Activated T-cell treated with anti-CD3 and anti-CD28 coated beads, Interleukin-2, amount 50 U/mL, for 1 hour (primary cell): Measurements from ENCODE around the gene CTBP2.
A peak's percentile ranks its signal among the peaks of the same experiment; 100 is the strongest.

ENCODE experiments used
- DNase-seq: peaks from one replicate; pipeline ENCODE4 v3.0.0-alpha.2; 2020

The CTBP2 gene

GRCh38 chr10:125003146-125003900 is 157.0 kb downstream of the CTBP2 start:
- DNase-seq, result no peak

DNA sequence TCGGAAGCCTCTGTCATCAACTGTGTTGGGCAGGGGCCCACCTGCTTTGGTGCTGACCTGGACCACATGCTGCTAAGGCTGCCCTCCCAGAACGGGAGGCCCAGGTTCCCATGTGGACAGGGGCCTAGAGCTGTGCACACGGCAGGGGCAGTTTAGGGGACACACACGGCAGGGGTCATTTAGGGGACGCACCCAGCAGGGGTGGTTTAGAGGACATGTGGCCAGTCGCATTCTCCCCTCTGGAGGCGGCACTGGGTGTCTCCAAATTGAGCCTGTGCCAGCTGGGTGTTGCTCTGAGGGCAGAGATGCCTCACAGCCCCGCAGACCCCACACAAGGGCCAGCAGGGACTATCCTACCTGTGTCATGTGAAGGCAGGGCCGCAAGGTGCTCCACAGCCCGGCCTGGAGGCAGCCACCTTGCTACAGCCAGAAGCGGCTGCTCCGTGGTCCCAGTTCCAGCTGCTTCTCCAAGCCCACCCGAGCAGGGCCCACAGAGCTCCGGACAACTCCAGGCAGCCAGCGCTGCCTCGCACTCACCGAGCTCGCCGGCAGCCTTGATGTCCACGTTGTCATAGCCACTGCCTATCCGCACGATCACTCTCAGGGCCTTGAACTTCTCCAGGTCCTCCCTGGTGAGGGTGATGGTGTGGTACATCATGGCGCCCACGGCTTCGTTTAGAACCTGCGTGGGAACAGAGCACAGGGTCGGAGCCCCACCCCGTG is 157.8 kb downstream of the CTBP2 start:
- DNase-seq, result no peak

GRCh38 chr10:125002047-125002422 is 158.3 kb downstream of the CTBP2 start:
- DNase-seq, result no peak

DNA sequence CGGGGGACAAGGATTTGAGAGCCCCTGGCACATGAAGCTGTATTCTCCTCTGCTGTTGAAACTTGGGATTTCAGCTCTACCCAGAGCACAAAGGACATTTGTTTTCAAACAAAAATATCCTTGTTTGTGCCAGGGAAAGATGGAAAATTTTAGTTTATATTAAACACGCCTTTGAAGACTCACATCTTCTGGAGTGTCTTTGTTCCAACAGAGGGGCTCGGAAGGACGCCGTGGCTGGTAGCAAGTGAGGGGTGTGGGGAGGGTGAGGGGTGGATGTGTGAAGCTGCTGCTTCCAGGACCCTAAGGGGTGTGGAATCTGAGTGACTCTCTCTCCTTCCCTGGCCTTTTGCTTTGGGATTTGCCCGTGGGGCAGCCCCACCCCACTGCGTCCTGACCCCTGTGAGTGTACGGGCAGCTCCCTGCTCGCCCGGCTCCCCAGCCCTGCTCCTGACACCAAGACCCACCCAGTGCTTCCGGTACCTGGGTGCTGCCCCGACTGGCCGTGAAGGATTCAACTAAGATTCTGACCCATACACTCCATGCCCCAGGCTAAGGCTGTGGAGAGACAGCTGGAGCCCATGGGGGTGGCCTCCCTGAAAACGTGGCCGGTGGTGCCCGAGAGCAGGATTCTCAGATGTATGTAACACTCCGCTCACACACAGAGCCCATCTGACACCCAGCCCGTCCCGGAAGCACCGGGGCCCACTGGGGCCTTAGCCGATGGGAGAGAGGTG is 158.9 kb downstream of the CTBP2 start:
- DNase-seq, result no peak

GRCh38 chr10:125000366-125001312 is 159.7 kb downstream of the CTBP2 start:
- DNase-seq, result no peak

DNA sequence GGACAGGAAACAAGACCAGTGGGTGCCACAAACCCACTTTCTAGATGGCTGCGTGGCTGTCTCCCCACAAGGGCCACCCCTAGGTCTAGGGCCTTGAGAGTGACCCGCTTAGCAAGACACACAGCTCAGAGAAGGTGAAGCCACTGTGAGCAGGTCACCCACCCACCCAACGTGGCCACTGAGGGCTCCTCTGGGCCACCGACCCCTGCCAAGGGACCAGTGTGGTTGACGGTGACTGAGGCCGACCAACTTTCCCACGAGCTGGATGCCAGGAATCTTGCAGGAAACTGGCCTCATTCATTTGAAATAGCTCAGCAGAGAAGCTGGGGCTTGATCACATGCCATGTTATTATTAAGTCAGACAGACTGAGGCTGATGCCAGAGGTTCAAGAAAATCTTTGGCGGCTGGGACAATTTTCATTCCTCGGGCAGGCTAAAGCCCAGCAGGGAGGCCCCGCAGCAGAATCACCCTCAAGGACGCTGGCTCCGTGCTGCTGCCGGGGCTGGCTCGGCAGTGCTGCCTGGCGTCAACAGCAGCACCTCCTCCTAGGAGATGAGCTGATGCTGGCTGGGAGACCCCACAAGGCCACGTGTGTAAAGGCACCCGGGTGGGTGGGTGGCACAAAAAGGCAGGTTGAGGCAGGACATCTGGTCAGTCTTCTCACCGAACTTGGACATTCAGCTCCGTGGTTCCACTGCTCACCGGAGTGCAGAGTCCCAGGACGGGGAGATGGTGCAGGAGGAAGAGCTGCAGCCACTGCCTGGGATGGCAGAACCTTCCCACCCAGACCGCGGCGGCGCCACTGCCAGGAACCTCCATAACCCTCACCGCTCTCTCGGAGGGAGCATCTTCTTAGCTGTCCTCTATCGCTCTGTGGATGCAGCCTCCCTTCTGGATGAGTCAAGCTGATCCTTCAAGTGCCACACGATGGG is 160.7 kb downstream of the CTBP2 start:
- peak; percentile 4 for DNase-seq

- peak; percentile 11 for DNase-seq
Measured at GRCh38 chr10:124998624-124999291, 161.6 kb downstream of the CTBP2 start.

DNA sequence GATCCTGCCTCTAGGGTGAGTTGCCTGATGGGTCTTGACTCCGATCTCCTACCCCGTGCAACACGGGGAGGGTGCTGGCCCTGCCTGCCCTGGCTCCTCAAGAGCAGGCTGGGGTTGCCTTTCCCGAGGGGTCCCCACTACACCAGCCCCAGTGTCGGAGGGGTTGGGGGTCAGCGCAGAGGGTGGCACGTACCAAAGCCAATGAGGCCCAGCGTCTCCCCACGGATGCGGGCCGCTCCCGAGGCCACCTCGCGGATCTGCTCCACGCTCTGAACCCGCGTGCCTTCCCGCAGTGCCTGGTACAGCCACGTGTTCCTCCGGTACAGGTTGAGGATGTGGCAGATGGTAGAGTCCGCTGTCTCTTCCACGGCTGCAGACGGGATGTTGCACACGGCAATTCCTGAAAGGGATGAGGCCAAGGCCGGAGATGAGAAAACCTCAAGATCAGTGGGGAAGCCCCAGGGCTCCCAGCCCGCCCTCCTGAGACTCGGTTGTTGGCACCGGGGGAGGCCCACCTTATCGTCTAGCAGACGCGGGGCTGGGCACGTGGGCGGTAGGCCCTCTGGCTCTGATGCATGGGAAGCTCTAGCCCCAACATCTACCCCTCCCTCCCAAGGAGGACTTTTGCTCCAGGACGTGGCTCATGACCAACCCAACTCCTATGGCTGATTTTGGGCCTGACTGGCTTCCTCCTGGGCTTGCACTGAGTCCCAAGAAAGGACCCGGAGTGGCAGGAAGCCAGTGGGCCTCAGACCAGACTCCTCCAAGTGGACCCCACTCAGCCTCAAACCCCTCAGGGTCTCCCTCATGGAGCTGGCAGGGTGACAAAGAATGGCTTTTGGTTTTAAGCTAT is 162.4 kb downstream of the CTBP2 start:
- DNase-seq, result peak; percentile 12

DNA sequence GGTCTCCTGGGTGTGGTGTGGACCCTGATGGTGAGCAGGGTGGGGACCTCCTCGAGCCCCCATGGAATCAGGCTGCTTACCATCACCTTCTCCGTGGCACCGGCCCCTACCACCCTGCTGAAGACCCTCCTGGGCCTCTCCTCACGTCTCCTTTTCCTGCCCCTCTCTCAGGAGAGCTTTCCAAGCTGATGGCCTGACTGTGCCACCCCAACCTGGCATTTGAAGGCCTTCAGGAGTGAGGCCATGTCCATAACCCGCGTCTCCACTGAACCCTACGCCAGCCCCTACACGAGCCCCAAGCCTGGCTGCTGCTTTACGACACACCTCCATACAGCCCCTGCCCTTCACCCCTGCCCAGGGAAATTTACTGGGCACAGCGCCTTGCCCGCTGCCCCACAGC is 163.1 kb downstream of the CTBP2 start:
- peak; percentile 10 for DNase-seq

DNA sequence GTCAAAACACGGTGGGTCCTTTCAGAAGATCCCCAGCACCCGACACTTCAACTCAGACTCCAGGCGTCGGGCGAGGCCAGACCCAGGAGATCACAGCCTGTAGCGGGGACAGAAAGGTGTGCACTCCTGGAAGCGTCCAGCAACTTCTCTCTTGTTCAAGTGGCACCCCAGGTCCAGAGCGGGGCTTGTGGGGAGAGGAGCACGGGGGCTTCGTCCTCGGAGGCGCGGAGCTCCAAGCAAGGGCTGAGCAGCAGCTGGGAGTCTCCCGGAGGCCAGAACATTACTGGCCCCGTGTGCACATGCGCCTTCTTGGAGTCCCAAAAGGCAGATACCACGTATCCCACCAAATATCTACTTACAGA is 163.5 kb downstream of the CTBP2 start:
- peak; percentile 7 for DNase-seq

DNA sequence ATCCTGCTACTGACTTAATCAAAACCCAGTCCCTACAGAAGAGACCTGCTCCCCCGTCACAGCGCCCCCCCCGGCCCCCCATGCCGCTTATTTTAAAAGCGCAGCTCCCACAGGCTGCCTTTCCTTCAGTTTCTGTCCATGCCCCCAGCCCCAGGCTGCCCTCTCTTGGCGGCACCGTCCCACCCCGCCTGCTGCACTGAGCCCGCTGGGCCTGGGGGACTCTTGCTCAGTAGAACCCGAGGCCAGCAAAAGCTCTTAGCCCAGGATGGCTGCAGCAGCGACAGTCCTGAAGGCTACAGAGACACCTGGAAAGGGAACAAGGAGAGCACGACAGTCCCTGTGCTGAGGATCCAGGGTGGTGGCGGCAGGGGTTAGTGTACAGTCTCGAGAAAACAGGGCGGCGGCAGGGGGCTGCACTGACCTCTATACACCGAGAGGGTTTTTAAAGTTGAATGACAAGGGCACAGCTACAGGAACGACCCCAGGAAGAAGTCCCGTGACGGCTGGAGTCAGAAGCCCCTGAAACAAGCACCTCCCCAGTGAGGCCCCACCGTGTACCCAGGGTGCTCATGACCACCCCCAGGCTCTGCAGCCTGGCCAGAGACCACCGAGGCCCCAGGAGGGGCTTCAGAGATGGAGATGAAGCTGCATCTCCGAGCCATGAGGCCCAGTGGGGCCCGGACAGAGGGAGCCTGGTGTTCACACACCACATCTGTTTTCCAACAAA is 164.1 kb downstream of the CTBP2 start:
- peak; percentile 15 for DNase-seq

DNA sequence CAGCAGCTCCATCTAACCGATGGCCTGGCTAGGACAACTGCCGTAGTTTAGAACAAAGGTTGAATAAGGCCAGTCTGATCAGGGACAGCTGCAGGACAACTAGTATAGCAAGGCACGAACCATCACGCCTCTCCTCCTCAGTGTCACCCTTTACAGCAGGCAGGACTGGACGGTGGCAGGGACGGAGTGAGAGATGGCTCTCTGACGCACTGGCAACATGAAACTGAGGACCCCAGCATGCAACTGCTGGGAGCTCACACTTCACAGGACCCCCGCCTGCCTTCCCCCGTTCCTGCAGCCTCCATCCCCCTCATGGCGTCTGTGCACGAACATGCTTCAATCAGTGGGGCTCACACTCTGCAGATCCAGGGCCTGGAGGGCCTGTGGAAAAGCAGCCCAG is 164.8 kb downstream of the CTBP2 start:
- no peak for DNase-seq

DNA sequence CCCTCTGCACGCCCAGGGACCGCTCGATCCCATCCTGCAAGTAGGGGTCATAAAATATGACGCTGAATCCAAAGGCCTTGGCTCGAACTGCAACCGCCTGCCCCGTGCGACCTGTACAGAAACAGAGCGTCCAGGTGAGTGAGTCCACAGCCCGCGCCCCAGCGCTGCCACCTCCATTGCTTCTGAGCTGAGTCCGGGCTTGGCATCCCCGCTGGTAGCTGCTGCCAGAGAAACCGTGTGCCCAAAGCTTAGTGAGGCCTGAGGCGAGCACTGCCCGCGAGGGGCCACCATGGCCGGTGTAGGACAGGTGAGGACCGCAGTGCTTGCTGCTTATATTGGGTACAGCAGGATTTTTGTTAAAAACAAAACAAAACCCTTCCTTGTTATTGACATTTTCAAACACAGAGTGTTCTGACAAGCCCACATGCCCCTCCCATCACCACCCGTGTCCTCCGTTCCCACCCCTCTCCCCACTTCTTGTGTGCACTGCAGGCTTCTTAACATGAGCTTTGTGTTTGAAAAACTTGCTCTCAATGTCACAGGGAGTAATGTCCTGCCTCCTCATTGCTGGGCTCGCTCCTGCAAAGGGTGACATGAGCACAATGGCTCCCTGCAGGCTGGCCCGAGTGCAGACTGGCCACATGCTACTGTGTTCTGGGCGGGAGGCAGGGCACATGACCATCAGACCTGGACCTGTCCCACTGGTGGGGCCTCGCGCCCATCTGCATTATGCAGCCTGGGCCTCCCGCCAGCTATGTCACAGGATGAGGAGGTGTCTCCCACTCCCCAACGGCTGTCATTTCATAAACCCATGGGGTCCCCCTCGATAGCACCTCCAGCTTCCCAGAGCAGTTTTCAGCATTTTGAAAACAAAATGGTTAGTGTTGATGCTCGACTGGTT is 165.5 kb downstream of the CTBP2 start:
- DNase-seq, result no peak

DNA sequence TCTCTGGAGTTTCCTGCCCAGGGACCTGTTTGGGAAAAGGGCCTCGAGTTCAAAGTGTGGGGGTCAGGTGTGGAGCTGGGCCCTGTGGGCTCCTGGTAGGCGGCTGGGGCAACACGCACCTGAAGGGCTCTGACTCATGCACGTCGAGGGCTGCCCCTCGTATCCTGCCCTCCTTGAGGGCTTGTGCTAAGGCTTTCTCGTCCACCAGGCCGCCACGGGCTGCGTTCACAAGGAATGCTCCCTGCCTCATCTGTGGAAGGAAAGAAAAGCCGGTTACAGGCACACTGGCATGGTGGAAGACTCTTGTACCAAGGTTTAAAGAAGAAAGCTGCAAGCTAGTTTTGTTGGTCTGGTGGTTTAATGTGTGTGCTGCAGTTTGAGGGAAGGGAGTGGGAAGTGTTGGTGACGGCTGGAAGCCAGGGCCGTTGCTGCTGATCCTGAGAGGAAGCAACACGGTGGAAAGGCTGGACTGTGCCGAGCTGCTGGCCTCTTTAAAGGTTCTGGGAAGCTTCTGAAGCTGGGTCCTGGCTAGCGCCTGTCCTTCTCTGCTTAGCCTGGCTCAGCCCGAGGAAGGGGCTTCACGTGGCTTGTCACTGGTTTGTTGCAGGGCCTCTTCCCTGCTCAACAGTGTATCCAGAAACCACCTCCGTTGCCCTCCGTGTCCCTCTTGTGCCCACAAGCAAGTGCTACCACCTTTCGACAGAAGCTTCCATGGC is 166.5 kb downstream of the CTBP2 start:
- DNase-seq, result no peak

DNA sequence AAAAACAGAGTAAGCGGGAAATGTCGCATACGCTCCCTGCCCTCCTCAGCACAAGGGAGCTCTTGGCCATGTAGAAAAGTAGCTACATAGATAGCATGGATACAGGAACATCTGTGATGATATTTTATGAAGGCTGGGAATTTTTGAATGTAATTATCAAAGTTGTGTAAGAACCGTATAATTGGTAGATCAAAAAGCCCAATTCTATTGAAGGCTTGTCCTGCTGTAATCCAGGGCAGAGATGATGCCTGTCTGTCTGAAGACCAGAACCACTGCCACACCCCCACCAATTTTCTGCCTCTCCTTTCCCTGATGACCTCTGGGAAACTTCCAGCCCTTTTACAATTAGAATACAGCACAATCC is 167.0 kb downstream of the CTBP2 start:
- no peak for DNase-seq

- DNase-seq, result no peak
Measured at GRCh38 chr10:124992462-124993344, 167.7 kb downstream of the CTBP2 start.

GRCh38 chr10:124991835-124992234 is 168.5 kb downstream of the CTBP2 start:
- no peak for DNase-seq
